ENCODE data around the gene ELOVL5.

DNA sequence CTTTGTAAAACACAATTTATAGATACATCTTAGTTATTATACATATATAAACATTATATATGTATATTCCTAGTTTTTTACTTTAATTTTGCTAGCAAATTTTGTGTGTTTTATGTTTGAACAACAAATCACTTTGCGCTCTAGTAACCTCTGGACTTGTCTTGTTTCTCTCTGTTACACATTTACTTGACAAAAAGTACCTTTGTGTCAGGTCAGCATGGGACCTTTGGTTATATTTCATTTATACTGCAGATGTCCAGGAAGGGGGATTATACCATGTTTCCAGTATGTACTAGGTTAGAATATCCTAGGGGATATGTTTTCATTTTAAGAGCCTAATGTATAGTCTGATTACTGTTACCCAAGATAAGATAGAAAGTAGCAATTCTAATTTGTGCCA, 28.5 kb upstream of the ELOVL5 start:
- TF ChIP-seq, protein P1, sequence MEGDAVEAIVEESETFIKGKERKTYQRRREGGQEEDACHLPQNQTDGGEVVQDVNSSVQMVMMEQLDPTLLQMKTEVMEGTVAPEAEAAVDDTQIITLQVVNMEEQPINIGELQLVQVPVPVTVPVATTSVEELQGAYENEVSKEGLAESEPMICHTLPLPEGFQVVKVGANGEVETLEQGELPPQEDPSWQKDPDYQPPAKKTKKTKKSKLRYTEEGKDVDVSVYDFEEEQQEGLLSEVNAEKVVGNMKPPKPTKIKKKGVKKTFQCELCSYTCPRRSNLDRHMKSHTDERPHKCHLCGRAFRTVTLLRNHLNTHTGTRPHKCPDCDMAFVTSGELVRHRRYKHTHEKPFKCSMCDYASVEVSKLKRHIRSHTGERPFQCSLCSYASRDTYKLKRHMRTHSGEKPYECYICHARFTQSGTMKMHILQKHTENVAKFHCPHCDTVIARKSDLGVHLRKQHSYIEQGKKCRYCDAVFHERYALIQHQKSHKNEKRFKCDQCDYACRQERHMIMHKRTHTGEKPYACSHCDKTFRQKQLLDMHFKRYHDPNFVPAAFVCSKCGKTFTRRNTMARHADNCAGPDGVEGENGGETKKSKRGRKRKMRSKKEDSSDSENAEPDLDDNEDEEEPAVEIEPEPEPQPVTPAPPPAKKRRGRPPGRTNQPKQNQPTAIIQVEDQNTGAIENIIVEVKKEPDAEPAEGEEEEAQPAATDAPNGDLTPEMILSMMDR (IDR thresholded peaks at IDR 0.05), result no peak
- TF ChIP-seq POLR2A (IDR thresholded peaks at IDR 0.05), result no peak

All from thyroid gland (tissue), 4 donors.